ENCODE results near the gene DNAAF9. TPM values are rescaled to one million over a fixed set of nuclear protein-coding genes. Genes with fewer than 3 reads are reported as not detected.
"Not testable (repeated sequence)": the region's sequence is repeated elsewhere in the genome, so short reads cannot be mapped to it uniquely, and the experiment has no call there.

Gene DNAAF9
- total and polyA plus RNA-seq, 2 donors (not counting 3 experiments of a cell fraction or from before 2014, with no cell fraction given) = 7.6 to 20.9 TPM

GRCh38 chr20:3418161-3418560 lies 10.7 kb upstream of the DNAAF9 start:
- H3K4me1 ChIP-seq (ENCODE audit: control insufficient read depth, extremely low read depth, insufficient read depth, low read length); H3K9me1 ChIP-seq (replicated peaks; ENCODE audit: control insufficient read depth, extremely low read depth, insufficient read depth, low read length); dilution Hi-C loops (cut with MboI; ENCODE audit: extremely low pct_ligation_motif_present, low sequenced_read_pairs); H3K36me3 ChIP-seq (ENCODE audit: control insufficient read depth in 2 of 2, extremely low read depth in 1 of 2, insufficient read depth in 2 of 2, low read length in 2 of 2); H4K20me1 ChIP-seq (replicated peaks; ENCODE audit: control insufficient read depth, extremely low read depth, insufficient read depth, low read length); intact Hi-C loops (cut with micrococcal nuclease); H3K9me3 ChIP-seq (replicated peaks; ENCODE audit: control insufficient read depth, insufficient read depth, low read length); BruUV-seq (replicated peaks); H3K9ac ChIP-seq (replicated peaks; ENCODE audit: extremely low read depth, insufficient read depth, low read length); H3K27ac ChIP-seq (ENCODE audit: insufficient read depth, low read depth, low read length); DNase-seq (ENCODE audit: low read depth, low spot score); H3K79me2 ChIP-seq (ENCODE audit: control insufficient read depth, insufficient read depth, low read length); FAIRE-seq; H2AFZ ChIP-seq (ENCODE audit: low read depth, low read length); H3K27me3 ChIP-seq (ENCODE audit: control insufficient read depth in 2 of 2, insufficient read depth in 2 of 2, low read length in 2 of 2); POLR2A ChIA-PET; H3K4me3 ChIP-seq (replicated peaks in 1 of 3; ENCODE audit: insufficient read depth in 1 of 3, low read depth in 1 of 3, low read length in 3 of 3); CTCF ChIA-PET; H3K4me2 ChIP-seq (ENCODE audit: insufficient read depth, low read length): not testable (repeated sequence)

GRCh38 chr20:3414122-3414521 lies 6.7 kb upstream of the DNAAF9 start:
- no peak overlapping the region for H2AFZ ChIP-seq (ENCODE audit: low read depth, low read length)
- ChIA-PET CTCF (no interaction called here), POLR2A (no interaction called here)
- H3K9ac ChIP-seq (replicated peaks; ENCODE audit: extremely low read depth, insufficient read depth, low read length) = no peak overlapping the region
- FAIRE-seq (no peak), DNase-seq (ENCODE audit: low read depth, low spot score) (no peak)
- dilution Hi-C loops (cut with MboI; ENCODE audit: extremely low pct_ligation_motif_present, low sequenced_read_pairs) (no loop called here), intact Hi-C loops (cut with micrococcal nuclease) (no loop called here)
- H3K9me1 ChIP-seq (replicated peaks; ENCODE audit: control insufficient read depth, extremely low read depth, insufficient read depth, low read length) = no peaks in the 10 kb centered on the region
- no peaks in the 10 kb centered on the region for H3K79me2 ChIP-seq (ENCODE audit: control insufficient read depth, insufficient read depth, low read length)
- no peaks in the 10 kb centered on the region for H4K20me1 ChIP-seq (replicated peaks; ENCODE audit: control insufficient read depth, extremely low read depth, insufficient read depth, low read length)
- TF ChIP-seq POLR2A (IDR thresholded peaks at IDR 0.05; ENCODE audit: low read depth, low read length) (no peak), MYC (IDR thresholded peaks at IDR 0.05; ENCODE audit: low read depth, low read length) (no peak), FOS (IDR thresholded peaks at IDR 0.05; ENCODE audit: borderline replicate concordance, insufficient read depth, low read length) (no peak), GATA2 (IDR thresholded peaks at IDR 0.05; ENCODE audit: insufficient read depth, insufficient read length, low read depth, low read length) (no peak), CTCF (IDR thresholded peaks at IDR 0.05; ENCODE audit: extremely low read depth in 1 of 2, insufficient read depth in 1 of 2, low read depth in 1 of 2, low read length in 2 of 2) (no peak), MAX (IDR thresholded peaks at IDR 0.05; ENCODE audit: insufficient read depth, insufficient read length) (no peak), POLR2AphosphoS5 (IDR thresholded peaks at IDR 0.05; ENCODE audit: insufficient read depth, low read depth, low read length) (no peak), JUN (IDR thresholded peaks at IDR 0.05; ENCODE audit: borderline replicate concordance, insufficient read depth, insufficient read length, low read depth) (no peak), EZH2 (IDR thresholded peaks at IDR 0.05; ENCODE audit: borderline replicate concordance, low read depth, low read length, severe bottlenecking) (no peak)
- H3K27me3 ChIP-seq (ENCODE audit: control insufficient read depth in 2 of 2, insufficient read depth in 2 of 2, low read length in 2 of 2) = peaks cover 6 to 11% of the 10 kb centered on the region in 2 experiments
- no TSS peak for BruUV-seq (replicated peaks)
- no peak overlapping the region for H3K4me3 ChIP-seq (replicated peaks in 1 of 3; ENCODE audit: insufficient read depth in 1 of 3, low read depth in 1 of 3, low read length in 3 of 3)
- no peaks in the 10 kb centered on the region for H3K36me3 ChIP-seq (ENCODE audit: control insufficient read depth in 2 of 2, extremely low read depth in 1 of 2, insufficient read depth in 2 of 2, low read length in 2 of 2)
- no peak overlapping the region for H3K4me2 ChIP-seq (ENCODE audit: insufficient read depth, low read length)
- no peaks in the 10 kb centered on the region for H3K4me1 ChIP-seq (ENCODE audit: control insufficient read depth, extremely low read depth, insufficient read depth, low read length)
- H3K9me3 ChIP-seq (replicated peaks; ENCODE audit: control insufficient read depth, insufficient read depth, low read length) = no peaks in the 10 kb centered on the region
- no peak overlapping the region for H3K27ac ChIP-seq (ENCODE audit: insufficient read depth, low read depth, low read length)

Measured in endothelial cell of umbilical vein (primary cell).